Measurements from ENCODE around the gene BAD. TPM values are rescaled to one million over a fixed set of nuclear protein-coding genes. Genes with fewer than 3 reads are reported as not detected.

BAD gene
- total and polyA plus RNA-seq, 2 of the 13 experiments (the other 11 are each of a cell fraction or from before 2014, with no cell fraction given), result 17.9 to 28.5 TPM

DNA sequence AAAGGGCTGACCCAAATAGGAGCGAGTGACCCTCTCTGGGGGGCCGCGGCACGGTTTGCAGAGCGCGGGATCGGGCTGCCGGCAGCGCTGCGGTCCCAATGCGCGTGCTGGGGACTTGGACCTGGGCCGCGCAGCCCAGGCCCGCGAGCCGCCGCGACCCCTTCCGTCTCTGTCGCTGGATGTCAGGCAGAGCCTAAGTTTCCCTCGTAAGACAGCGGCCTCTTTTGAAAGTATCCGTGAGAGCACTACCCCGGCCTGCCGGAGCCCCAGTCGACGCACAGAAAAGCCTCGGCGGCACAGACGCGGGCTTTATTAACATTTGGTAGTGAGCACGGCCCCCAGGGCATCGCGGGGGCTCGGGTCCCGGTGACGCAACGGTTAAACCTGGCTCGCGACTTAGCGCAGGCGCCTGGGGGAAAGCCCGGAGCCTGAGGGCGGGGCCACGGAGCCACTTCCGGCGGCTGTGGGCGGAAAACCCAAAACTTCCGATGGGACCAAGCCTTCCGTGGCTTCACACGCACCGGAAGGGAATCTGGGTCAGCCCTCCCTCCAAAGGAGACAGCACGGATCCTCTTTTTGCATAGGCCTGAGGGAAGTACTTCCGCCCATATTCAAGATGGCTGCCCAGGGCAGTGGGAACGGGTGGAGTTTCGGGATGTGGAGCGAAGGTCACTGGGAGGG, 14.8 kb downstream of the BAD start (continued):
- TF ChIP-seq THYN1 (CRISPR knock-in tag; IDR thresholded peaks at IDR 0.05; ENCODE audit: borderline replicate concordance, low read depth), result no peak
- TF ChIP-seq, protein P1, sequence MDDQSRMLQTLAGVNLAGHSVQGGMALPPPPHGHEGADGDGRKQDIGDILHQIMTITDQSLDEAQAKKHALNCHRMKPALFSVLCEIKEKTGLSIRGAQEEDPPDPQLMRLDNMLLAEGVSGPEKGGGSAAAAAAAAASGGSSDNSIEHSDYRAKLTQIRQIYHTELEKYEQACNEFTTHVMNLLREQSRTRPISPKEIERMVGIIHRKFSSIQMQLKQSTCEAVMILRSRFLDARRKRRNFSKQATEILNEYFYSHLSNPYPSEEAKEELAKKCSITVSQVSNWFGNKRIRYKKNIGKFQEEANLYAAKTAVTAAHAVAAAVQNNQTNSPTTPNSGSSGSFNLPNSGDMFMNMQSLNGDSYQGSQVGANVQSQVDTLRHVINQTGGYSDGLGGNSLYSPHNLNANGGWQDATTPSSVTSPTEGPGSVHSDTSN (CRISPR knock-in tag; IDR thresholded peaks at IDR 0.05; ENCODE audit: borderline replicate concordance), result no peak
- TF ChIP-seq KAT2B (IDR thresholded peaks at IDR 0.05; ENCODE audit: borderline replicate concordance, low read depth, low read length), result no peak
- no peak for TF ChIP-seq WIZ (CRISPR knock-in tag; IDR thresholded peaks at IDR 0.05)
- TF ChIP-seq HOXA3 (CRISPR knock-in tag; IDR thresholded peaks at IDR 0.05), result peak; percentile 99
- TF ChIP-seq HES4 (CRISPR knock-in tag; IDR thresholded peaks at IDR 0.05; ENCODE audit: borderline replicate concordance), result no peak
- TF ChIP-seq ZNF619 (CRISPR knock-in tag; IDR thresholded peaks at IDR 0.05), result no peak; the same call in 1 of the 2 replicates
- TF ChIP-seq MED1 (CRISPR knock-in tag; IDR thresholded peaks at IDR 0.05), result peak; percentile 78
- TF ChIP-seq, protein P2, sequence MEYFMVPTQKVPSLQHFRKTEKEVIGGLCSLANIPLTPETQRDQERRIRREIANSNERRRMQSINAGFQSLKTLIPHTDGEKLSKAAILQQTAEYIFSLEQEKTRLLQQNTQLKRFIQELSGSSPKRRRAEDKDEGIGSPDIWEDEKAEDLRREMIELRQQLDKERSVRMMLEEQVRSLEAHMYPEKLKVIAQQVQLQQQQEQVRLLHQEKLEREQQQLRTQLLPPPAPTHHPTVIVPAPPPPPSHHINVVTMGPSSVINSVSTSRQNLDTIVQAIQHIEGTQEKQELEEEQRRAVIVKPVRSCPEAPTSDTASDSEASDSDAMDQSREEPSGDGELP (IDR thresholded peaks at IDR 0.05; ENCODE audit: borderline replicate concordance, low read depth), result no peak
- TF ChIP-seq LCORL (IDR thresholded peaks at IDR 0.05), result no peak
- TF ChIP-seq LCORL (CRISPR knock-in tag; IDR thresholded peaks at IDR 0.05), result no peak; the same call in none of the 2 replicates
- TF ChIP-seq MAZ (IDR thresholded peaks at IDR 0.05; ENCODE audit: borderline replicate concordance, low read depth, low read length), result peak; percentile 96
- peak; percentile 89 for TF ChIP-seq MAZ (CRISPR knock-in tag; IDR thresholded peaks at IDR 0.05; ENCODE audit: low read depth)
- TF ChIP-seq, protein P3, sequence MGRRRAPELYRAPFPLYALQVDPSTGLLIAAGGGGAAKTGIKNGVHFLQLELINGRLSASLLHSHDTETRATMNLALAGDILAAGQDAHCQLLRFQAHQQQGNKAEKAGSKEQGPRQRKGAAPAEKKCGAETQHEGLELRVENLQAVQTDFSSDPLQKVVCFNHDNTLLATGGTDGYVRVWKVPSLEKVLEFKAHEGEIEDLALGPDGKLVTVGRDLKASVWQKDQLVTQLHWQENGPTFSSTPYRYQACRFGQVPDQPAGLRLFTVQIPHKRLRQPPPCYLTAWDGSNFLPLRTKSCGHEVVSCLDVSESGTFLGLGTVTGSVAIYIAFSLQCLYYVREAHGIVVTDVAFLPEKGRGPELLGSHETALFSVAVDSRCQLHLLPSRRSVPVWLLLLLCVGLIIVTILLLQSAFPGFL (CRISPR knock-in tag; IDR thresholded peaks at IDR 0.05), result no peak
- TF ChIP-seq, protein P4, sequence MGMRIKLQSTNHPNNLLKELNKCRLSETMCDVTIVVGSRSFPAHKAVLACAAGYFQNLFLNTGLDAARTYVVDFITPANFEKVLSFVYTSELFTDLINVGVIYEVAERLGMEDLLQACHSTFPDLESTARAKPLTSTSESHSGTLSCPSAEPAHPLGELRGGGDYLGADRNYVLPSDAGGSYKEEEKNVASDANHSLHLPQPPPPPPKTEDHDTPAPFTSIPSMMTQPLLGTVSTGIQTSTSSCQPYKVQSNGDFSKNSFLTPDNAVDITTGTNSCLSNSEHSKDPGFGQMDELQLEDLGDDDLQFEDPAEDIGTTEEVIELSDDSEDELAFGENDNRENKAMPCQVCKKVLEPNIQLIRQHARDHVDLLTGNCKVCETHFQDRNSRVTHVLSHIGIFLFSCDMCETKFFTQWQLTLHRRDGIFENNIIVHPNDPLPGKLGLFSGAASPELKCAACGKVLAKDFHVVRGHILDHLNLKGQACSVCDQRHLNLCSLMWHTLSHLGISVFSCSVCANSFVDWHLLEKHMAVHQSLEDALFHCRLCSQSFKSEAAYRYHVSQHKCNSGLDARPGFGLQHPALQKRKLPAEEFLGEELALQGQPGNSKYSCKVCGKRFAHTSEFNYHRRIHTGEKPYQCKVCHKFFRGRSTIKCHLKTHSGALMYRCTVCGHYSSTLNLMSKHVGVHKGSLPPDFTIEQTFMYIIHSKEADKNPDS (CRISPR knock-in tag; IDR thresholded peaks at IDR 0.05), result no peak; the same call in 1 of the 2 replicates
- no peak for TF ChIP-seq ZNF264 (CRISPR knock-in tag; IDR thresholded peaks at IDR 0.05)
- peak; percentile 21; the same call in 1 of the 2 replicates for TF ChIP-seq ZNF343 (CRISPR knock-in tag; IDR thresholded peaks at IDR 0.05)
- TF ChIP-seq TARDBP (CRISPR knock-in tag; IDR thresholded peaks at IDR 0.05), result peak; percentile 98
- peak; percentile 91; the same call in 1 of the 2 replicates for TF ChIP-seq ZFX (CRISPR knock-in tag; IDR thresholded peaks at IDR 0.05; ENCODE audit: low read depth)
- TF ChIP-seq HNRNPK (IDR thresholded peaks at IDR 0.05; ENCODE audit: low read depth, low read length, poor library complexity, severe bottlenecking), result no peak
- TF ChIP-seq, protein P5, sequence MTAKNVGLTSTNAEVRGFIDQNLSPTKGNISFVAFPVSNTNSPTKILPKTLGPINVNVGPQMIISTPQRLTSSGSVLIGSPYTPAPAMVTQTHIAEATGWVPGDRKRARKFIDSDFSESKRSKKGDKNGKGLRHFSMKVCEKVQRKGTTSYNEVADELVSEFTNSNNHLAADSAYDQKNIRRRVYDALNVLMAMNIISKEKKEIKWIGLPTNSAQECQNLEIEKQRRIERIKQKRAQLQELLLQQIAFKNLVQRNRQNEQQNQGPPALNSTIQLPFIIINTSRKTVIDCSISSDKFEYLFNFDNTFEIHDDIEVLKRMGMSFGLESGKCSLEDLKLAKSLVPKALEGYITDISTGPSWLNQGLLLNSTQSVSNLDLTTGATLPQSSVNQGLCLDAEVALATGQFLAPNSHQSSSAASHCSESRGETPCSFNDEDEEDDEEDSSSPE (CRISPR knock-in tag; IDR thresholded peaks at IDR 0.05), result no peak; the same call in 1 of the 2 replicates
- TF ChIP-seq, protein P6, sequence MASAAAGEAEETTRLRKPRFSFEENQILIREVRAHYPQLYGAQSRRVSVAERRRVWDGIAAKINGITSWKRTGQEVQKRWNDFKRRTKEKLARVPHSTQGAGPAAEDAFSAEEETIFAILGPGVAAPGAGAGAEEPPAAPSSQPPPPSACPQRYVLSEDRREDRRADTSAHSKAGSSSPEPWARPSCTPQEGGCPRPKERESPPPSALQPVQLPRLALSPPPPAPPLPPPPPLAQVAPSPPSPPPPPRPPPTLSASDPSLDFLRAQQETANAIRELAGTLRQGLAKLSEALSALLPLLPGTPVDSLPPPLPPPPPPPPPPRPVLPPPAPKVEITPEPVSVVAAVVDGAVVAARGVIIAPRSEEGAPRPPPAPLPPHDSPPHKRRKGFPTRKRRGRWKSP (CRISPR knock-in tag; IDR thresholded peaks at IDR 0.05), result peak; percentile 19; the same call in 1 of the 2 replicates
